Ascending aorta (tissue), 2 donors: Measurements from ENCODE around the gene ZNF697. TPM values are rescaled to one million over a fixed set of nuclear protein-coding genes. Genes with fewer than 3 reads are reported as not detected.
A peak's percentile ranks its signal among the peaks of the same experiment; 100 is the strongest.

ENCODE experiments used
- DNase-seq, 2 donors: peaks; one replicate each; pipeline ENCODE4 v3.0.0-alpha.2; 2019; ENCODE audit warnings: low spot score in 2 of 2
- H3K27ac ChIP-seq, 2 donors: fragments of 200-600 bp; sonication (generic); one replicate each; pipeline ENCODE4 v1.5.1; 2016 to 2017; ENCODE audit warnings: mild to moderate bottlenecking in 1 of 2
- H3K27me3 ChIP-seq: fragments of 200-600 bp; sonication (generic); one replicate; pipeline ENCODE4 v1.5.1; 2017
- H3K36me3 ChIP-seq, 2 donors: fragments of 200-600 bp; sonication (generic); one replicate each; pipeline ENCODE4 v1.5.1; 2016
- H3K4me1 ChIP-seq, 2 donors: fragments of 200-600 bp; sonication (generic); one replicate each; pipeline ENCODE4 v1.5.1; 2016 to 2017; ENCODE audit warnings: mild to moderate bottlenecking in 1 of 2
- H3K4me3 ChIP-seq, 2 donors: fragments of 200-600 bp; sonication (generic); one replicate each; pipeline ENCODE4 v1.5.1; 2016 to 2017; ENCODE audit warnings: mild to moderate bottlenecking in 1 of 2
- H3K9me3 ChIP-seq, 2 donors: fragments of 200-600 bp; sonication (generic); one replicate each; pipeline ENCODE4 v1.5.1; 2016
- CTCF ChIP-seq, 3 experiments: fragments of 200-600 bp in 2 of 3; fragments of 450-650 bp in 1 of 3; sonication (generic) in 2 of 3; IDR thresholded peaks; one replicate each; pipeline ENCODE4 v1.5.1; 2016 to 2019; ENCODE audit warnings: antibody characterized with exemption in 3 of 3, mild to moderate bottlenecking in 1 of 3, moderate library complexity in 1 of 3
- intact Hi-C: fragments of 100-400 bp; cut with DNase I; formaldehyde crosslinking; loops from one replicate; pipeline ENCODE4 v1.15.1; 2023
- total RNA-seq: library from RNA; depleted of rRNA; stranded (reverse); fragments of >200 nt; gene quantifications from one replicate; pipeline ENCODE4 v1.1.0, GENCODE V29; 2016

The ZNF697 gene
- total RNA-seq, 1 donor from 2014 or later, result 0.11 TPM

GRCh38 chr1:119647228-119647733 lies 785 bp downstream of the ZNF697 start:
- intact Hi-C loops, result no loop called here
- Histone ChIP-seq H3K36me3 (no peaks in the 10 kb centered on the region), H3K27me3 (no peaks in the 10 kb centered on the region), H3K4me3 (peak overlapping the region; percentile 90 to 96), H3K4me1 (peaks cover 0 to 4% of the 10 kb centered on the region in 2 donors), H3K27ac (peak overlapping the region; percentile 87 to 95), H3K9me3 (no peaks in the 10 kb centered on the region)
- DNase-seq, result no peak
- peak in 1 of 3 experiments; percentile 9 for TF ChIP-seq CTCF (IDR thresholded peaks at IDR 0.05)

- intact Hi-C loops, result no loop called here
- Histone ChIP-seq H3K27ac (no peak overlapping the region), H3K27me3 (no peaks in the 10 kb centered on the region)
Observed at GRCh38 chr1:119646521-119647227, 1.4 kb downstream of the ZNF697 start.

GRCh38 chr1:119639109-119639508 lies 9.0 kb downstream of the ZNF697 start:
- H3K27ac ChIP-seq, result no peak overlapping the region
- intact Hi-C loops, result no loop called here

More at GRCh38 chr1:119646521-119647227, 1.4 kb downstream of the ZNF697 start:
- H3K4me1 ChIP-seq, result peaks cover 0 to 4% of the 10 kb centered on the region in 2 donors
- no peaks in the 10 kb centered on the region for H3K36me3 ChIP-seq
- no peaks in the 10 kb centered on the region for H3K9me3 ChIP-seq
- DNase-seq, result no peak
- H3K4me3 ChIP-seq, result peak overlapping the region; percentile 90 to 96
- no peak for TF ChIP-seq CTCF (IDR thresholded peaks at IDR 0.05)

GRCh38 chr1:119637710-119638109 lies 10.4 kb downstream of the ZNF697 start:
- H3K4me1 ChIP-seq, result no peaks in the 10 kb centered on the region

More at GRCh38 chr1:119639109-119639508, 9.0 kb downstream of the ZNF697 start:
- H3K36me3 ChIP-seq, result no peaks in the 10 kb centered on the region
- no peaks in the 10 kb centered on the region for H3K4me1 ChIP-seq
- no peak for TF ChIP-seq CTCF (IDR thresholded peaks at IDR 0.05)
- no peak for DNase-seq
- no peaks in the 10 kb centered on the region for H3K27me3 ChIP-seq
- no peaks in the 10 kb centered on the region for H3K9me3 ChIP-seq
- no peak overlapping the region for H3K4me3 ChIP-seq

GRCh38 chr1:119636491-119637089 lies 11.5 kb downstream of the ZNF697 start:
- no peaks in the 10 kb centered on the region for H3K36me3 ChIP-seq
- no peaks in the 10 kb centered on the region for H3K9me3 ChIP-seq
- TF ChIP-seq CTCF (IDR thresholded peaks at IDR 0.05), result no peak
- H3K4me3 ChIP-seq, result no peak overlapping the region
- peaks cover 6 to 8% of the 10 kb centered on the region in 2 donors for H3K4me1 ChIP-seq
- DNase-seq, result no peak
- intact Hi-C loops, result no loop called here
- H3K27ac ChIP-seq, result no peak overlapping the region
- H3K27me3 ChIP-seq, result no peaks in the 10 kb centered on the region

More at GRCh38 chr1:119637710-119638109, 10.4 kb downstream of the ZNF697 start:
- no peaks in the 10 kb centered on the region for H3K27me3 ChIP-seq
- DNase-seq, result no peak
- H3K4me3 ChIP-seq, result no peak overlapping the region
- intact Hi-C loops, result no loop called here
- no peak for TF ChIP-seq CTCF (IDR thresholded peaks at IDR 0.05)
- no peak overlapping the region for H3K27ac ChIP-seq
- no peaks in the 10 kb centered on the region for H3K36me3 ChIP-seq
- H3K9me3 ChIP-seq, result no peaks in the 10 kb centered on the region
